RKO (cell line): ENCODE results near the gene EFCAB6.

Experiments
- DNase-seq: peaks from one replicate; pipeline ENCODE4 v3.0.0-alpha.2; 2016; ENCODE audit warnings: low spot score

Gene EFCAB6

DNA sequence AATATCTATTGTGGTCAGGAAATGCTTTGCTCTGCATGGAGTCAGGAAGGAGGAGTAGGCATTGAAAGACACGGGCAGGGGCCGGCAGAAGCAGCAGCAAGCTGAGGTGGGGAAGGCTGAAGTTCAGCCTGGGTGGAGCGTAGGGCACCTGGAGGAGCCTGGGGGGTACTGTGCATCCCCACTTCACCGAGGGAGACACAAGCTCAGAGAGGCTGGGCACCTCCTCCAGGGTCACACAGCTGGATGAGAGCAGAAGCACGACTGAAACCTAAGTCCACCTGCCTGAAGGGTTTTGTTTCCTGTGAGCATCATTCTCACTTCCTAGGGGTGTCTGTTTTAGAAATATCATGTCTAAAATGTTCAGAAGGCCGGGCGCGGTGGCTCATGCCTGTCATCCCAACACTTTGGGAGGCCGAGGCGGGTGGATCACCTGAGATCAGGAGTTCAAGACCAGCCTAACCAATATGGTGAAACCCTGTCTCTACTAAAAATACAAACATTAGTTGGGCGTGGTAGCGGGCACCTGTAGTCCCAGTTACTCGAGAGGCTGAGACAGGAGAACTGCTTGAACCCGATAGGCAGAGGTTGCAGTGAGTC is 262.0 kb downstream of the EFCAB6 start:
- no peak for DNase-seq

DNA sequence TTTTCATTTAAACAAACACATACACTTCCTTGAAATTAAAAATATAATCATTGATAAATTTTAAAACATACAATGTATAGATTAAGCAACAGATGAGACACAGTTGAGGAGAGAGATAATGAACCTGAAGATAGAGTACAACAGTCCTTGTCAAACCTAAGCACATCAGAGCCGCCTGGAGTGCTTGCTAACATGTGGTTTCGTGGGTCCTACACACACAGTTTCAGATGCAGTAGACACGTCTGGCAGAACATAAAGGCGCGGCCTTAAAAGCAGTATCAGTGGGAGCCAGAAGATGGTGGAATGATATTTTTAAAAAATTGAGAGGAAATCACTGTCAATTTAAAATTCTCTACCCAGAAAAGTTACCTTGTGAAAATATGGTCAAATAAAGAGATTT is 265.9 kb downstream of the EFCAB6 start:
- no peak for DNase-seq

DNA sequence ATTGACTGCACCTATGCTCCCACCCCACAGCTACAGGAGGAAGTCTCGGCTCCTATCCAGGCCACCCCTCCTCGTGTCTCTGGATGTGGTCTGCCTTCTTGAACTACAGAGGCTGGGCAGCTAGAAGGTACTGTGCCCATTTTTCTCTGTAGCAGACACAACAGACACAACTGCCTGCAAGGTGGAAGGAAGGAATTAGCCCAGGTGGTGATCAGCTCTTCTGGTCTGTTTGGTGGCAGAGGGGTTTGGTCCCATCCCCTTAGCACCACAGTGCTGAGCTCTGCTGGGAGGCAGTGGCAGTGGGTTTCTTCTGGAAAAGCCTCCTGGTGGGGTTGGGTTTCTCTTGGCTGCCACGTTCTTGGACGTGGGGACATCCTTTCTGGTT is 267.8 kb downstream of the EFCAB6 start:
- DNase-seq = no peak

DNA sequence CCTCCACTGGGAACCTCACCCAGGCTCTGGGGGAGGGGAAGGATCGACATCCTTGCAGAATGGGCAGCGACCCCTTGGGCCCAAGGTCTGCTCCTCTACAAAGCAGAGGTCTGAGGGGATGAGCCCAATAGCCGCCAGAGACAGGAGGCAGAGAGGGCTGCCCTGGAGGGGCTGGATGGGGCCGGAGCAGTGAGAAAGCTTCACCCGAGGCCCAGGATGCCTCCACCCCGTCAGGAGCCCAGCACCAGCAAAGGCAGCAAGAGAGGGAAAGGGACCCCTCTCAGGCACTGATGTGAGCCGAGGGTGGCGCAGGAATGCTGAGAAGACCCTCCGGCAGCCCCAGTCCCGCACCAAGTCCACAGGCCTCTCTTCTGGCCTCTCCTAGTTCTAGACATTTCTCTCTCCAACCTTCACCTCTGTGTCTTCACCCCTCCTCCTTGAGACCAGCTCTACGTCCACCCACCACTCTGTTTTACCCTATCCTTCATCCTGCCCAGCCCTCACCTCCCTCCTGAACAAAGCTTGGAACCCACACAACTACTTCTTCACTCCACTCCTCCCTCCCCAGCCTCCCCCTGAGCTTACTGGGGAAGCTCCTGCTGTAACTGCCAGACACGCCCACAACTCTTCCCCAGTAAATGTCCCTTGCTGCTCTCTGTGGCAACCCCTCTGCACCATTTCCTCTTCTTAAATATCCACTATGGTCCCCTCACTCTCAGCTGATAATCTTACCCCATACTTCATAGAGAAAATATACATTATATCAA is 268.4 kb downstream of the EFCAB6 start:
- DNase-seq = no peak

DNA sequence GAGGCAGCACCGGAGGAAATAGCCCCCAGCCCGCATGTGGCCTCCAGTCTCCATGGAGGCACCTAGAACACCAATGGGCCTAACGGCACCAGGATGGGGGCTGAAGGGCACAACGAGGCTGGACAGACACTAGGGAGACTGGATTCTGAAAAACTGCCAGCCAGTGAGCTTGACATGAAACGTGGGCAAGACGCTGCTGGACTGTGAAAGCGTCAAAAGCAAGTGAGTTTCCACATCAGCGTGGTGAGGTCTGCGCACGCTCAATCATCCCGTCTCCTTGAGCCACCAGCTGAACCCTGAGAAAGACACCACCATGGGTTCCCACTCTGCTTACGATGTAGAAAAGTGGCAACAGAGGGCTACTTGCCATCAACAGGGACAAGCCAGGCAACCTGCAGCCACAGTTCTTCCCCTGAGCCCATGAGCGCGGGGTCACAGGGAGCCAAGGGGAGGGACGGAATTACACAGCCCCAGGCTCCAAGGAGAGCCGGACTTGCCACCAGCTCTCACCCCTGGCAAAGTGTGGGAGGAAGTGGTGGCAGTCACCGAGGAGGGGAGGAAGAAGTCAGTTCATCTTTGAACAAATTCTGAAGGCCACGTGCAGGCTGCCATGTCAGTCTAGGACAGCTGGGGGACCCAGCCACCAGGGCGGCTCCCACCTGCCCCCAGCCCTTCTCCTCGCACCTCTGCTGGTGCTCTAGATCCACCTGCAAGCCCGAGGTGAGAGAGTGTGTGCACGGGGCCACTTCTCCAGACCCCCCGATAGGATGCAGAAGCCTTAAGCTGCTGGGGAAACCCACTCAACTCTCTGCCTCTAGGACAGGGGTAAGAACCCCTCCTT is 269.2 kb downstream of the EFCAB6 start:
- no peak for DNase-seq

DNA sequence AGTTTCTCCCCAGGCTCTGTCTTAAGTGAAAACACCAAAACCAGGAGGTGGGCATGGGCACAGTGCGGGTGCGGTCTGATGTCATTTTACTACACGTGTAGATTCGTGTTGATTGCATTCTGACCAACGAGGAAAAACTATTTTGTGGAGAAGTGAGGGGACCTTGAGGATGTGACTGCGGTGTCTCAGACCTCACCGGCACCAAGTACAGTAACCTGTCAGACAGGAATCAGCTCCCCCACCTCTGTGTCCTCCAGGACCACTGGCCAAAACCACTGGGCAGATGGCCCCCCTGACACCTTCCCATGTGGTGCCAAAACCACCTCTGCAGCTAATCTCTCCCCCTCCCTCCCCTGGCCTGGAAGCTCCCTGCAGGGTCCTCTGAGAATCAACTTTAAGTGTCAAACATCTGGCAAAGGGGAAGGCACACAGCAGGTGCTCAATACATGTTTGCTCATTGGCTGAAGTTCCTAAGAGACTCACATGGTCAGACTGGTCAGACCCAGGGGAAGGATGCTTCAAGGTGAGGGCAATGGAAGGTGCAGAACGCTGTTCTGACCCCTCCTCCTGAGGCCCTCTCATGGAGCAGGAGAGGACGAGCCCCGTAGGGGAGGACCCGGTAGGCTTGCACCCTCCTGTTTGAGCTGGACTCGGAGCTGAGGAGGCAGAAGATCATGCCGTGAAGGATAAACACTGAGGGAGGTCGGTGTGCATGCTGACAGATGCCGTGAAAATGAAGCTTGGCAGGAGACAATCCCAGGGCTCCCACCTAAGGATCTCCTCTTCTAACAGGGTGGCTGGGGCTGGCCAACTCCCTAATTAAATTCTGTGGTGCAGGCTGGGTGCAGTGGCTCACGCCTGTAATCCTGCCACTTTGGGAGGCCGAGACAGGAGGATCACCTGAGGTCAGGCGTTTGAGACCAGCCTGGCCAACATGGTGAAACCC is 270.4 kb downstream of the EFCAB6 start:
- DNase-seq = no peak

DNA sequence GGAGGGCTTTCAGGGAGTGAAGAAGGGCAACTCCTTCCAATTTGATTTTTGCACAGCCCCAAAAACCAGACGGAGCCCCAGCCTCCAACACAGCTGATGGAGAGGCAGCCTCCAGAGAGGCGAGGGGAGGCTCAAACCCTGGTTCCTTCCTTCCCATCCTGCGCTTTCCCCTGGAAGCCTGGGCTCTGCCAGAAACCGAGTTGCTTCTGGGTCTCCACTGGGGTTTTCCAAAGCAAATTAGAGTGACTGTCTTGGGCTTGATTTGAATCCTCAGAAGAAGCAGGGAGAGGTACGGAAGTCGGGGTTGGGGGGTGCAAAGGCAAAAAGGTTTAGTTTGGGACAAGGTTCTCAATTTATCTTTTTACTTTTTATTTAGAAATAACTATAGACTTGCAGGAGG is 271.1 kb downstream of the EFCAB6 start:
- no peak for DNase-seq

DNA sequence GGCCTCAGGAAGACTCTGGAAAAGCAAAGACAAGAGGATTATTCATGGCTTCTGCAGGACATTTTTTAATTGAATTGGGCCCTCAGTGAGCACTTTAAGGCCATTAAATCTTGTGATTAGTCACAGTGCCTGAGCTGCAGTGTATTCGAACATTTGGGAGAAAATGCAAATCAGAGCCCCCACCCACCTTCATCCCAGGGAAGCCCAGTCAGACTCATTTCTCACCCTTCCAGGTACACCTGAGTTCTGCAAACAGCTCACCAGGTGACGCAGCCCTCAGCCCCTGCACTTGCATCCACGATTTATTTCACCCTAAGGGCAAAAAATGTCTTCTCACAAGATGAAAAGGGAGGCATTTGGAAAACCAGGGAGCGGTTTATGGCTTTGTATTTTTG is 271.6 kb downstream of the EFCAB6 start:
- no peak for DNase-seq

DNA sequence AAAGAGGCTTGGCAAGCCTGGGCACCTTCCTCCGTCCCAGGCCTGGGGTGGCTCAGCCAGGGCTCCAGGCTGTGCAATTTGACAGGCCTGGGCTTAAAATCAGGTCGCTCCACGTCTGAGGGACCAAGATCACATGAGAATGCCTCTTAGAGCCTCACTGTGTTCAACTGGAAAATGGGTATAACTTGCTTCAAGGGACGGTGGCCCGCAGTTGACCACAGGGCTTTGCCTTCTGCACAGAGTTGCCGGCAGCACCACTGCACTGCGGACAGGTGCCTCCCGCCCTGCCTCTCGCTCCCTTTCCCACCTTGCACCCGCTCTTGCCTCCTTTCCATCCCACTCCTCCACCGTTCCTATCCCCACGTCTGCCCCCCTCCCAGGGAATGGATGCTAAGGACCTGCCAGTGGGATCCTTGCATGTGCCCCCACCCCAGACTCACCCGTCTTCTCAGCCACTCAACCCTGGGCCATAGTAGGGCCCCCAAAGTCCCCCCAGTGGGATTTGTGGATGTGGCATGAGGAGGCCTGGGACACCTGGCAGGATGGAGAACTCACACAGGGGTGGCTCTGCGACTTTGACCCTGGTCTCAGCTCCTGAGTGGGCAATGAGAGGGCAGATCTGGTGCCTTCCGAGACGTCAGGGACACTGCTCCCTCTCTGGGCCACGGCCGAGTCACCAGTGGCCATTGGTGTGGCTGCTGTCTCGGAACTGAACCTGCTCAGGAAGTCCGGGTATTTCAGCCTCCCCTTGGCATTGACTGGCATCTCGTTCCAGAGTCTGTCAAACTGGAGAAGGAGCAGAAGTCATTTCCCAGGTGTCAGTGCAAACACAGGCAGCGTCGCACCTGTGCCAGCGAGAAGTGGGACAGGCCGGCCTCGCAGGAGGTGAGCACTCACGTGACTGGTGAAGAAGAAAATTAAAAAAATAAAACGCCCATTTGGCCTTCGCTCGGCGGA is 272.3 kb downstream of the EFCAB6 start:
- no peak for DNase-seq

DNA sequence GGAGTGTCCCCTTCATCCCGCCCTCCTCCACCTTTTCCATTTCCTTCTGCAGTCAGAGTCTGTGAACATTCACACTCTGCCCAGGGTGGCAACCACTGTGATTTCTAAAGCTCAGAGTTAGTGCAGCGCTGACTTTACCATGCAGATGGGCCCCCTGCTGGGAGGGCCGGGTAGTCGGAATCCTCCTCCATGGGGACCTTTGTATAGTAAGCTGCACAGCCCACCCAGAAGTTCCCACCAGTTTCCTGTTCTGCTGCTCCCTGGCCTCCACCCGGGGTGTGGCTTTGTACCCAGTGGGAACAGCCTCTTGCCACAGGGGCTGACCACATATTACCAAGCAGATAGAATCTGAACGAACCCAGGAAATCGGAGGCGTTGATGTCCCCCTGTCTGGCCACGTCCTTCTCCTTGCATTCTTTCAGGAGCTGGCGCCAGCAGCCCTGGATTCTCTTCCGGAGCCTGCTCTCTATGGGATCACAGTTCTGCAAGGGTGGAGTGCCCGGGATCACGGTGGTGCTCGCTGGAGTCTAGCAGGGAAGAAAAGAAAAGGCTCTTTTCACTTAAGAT is 275.0 kb downstream of the EFCAB6 start:
- DNase-seq = no peak

DNA sequence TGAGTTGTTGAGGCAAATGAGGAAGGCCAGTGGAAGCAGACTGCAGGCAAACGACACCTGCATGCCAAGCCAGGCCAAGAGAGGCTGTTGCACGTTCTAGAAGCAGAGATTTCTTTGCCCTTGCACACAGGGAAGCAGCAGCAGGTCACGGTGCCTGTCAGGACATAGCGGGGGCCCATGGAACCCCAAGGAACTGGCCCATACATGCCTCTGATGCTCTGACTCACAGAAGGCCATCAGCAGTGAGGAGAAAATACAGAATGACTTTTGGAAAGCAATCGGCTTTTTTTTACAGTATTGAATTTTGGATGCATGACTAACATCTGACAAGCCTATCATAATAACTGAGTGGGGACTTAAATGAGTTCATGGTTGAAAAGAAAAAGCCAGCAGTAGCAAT is 276.4 kb downstream of the EFCAB6 start:
- DNase-seq = no peak

DNA sequence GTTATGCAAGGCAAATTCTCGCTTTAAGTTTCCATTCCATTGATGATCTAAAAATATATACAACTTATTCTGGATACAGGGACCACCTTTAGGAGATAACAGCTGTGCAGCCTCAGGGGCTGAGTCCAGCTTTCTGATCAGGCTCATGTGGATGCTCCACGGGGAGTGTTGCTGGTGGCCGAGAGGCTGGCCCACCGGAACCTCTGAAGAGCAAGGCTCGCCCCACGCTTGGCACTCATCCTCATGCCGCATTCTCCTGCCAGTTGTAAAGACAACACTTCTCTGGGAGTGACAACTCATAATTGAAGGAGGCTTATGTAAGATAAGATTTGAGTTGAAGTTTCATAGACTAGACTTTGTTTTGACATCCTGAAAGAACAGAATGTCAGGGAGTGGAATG is 276.8 kb downstream of the EFCAB6 start:
- DNase-seq = no peak

DNA sequence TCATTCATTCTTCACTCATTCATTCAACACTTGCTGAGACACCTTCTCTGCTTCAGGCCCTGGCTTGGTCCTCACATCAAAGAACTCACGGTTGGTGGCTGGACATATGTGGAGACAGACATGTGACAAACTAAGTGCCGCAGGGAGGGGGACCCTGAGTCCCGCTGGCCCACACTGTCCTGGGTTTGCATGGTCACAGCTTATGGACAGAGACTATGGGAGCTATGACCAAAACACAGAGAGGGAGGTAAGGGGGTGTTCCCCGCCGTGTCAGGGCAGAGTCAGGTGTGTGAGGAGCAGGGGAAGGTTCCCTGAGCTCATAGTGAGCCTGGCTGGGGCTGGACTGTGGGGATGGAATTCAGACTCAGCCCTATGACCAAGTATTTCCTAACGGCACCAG is 277.2 kb downstream of the EFCAB6 start:
- DNase-seq = no peak

DNA sequence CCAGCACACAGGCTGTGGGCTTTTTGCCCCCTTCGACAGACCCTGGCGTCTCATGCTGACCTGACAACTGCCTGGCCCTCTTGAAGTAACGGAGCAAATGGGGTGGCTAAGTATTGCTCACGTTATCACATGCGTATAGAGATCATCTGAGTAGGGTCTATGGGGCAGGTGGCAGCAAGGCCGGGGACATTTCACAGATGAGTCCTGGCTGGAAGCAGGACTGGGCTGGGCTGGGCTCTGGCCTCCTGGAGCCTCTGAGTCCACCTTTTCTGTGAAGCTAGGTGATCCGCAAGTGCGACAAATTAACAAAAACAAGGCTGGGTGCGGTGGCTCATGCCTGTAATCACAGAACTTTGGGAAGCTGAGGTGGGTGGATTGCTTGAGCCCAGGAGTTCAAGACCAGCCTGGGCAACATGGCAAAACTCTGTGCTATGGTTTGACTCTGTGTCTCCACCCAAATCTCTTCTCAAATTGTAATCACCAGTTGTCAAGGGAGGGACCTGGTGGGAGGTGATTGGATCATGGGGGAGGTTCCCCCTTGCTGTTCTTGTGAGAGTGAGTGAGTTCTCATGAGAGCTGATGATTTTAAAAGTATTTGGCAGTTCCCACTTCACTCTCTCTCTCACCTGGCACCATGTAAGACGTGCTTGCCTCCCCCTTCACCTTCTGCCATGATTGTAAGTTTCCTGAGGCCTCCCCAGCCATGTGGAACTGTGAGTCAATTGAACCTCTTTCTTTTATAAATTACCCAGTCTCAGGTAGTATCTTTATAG is 278.3 kb downstream of the EFCAB6 start:
- DNase-seq = no peak

DNA sequence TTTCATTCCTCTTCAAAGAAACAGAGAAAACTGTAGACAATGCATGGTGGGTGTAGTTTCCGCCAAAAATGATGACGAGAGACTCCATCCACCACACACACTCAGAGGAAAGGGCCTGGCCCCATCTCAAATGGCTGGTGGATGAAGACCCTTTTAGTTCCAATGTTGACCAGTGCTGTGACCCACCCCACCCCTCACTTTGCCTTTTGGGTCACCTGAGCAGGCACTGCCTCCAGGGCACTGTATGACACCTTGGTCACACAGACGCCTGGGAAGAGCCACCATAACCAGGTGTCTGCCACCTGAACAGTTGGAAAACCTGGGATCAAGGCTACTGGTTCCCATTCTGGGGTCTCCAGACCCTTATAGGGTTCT is 279.0 kb downstream of the EFCAB6 start:
- no peak for DNase-seq

DNA sequence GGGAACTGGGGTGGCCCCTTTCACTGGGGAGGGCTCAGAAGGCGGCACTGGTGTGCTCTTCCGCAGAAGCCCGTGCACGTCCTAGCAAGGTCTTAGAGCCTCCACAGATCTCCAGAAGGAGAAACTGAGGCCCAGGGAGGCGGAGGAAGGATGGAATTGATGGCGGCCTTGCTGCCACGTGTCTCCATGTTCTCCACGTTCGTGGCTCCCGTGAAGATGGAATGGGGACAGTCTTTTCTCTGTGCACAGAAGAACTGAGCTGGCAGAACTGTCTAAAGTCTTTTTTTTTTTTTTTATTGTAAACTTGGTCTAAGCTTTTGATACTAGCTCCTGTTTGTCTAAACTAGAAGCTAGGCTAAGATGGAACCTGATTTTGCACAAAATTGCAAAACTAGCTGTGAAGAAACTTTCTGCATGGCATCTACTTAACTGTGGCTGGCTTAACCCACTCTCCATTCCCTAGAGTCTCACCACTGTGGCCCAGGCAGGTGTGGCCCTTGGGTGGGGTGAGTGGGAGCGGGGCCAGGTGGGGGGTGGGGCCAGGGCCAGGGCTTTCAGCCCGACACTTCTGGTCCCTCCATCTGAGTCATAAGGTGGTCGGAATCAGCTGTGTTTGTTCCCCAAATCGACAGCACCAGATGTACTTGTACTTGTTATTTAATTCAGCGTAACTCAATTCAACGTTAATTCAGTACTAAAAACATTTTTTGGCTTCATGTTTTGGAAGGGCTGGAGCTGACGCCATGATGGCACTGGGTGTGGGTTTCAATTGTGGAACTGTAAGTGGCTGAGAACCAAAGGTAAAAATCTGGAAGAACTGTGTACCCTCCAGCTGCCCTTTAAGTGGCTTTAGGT is 279.6 kb downstream of the EFCAB6 start:
- no peak for DNase-seq

DNA sequence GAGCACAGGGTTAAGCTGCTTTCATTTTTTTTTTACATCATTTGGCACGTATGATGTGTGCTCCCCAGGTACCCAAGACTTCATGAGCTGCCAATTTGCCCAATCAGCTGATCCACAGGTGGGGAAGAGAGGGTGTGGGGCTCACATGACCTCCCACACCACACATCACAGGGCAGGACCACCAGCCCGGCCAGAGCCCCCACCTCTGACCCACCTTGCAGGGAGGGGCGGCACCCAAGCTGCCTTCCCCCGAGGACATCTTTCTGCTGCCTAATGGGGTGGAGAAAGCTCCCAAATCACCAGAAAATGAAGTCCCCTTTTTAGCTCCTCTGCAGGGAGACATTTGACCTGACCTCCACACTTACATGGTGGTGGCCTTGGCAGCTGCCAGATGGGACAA is 280.5 kb downstream of the EFCAB6 start:
- DNase-seq = no peak

DNA sequence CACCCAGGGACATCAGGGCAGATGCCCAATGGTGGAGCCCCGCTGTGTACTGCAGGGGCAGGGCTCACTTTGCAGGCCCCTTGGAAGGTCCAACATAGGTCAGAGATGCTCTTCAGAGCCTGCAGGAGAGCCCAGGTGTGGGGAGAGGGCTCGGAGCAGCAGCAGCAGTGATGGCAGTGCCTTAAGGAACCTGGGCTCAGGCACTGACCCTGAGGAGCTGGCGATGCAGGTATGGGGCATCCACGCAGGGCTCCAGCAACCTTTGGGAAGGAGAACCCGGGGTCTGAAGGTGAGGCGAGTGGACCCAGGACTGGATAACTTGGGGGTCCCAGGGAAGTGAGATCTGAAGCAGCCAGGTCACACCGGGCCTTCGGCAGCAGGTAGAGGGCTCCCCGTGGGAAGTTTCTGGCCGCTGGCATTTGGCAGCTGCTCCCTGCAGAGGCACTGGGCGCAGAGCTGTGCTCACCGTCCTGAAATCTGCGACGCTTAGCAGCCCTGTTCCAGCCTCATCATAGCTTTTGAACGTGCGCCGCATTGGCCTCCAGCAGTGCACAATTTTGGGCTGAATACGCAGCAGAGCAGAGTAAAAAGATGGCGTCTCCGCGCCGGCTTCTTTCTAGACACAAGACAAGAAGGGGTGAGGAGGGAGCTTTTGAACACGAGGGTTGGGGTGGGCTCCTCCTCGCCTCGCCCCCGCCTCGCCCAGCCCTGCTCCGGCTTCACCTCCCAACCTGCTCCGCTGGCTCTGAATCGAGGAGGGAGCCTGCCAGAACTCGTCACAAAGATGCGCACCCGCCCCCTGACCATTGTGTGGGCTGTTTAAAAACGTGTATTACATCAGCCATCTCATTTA is 281.5 kb downstream of the EFCAB6 start:
- DNase-seq = no peak
